ENCODE results near the gene TNS2.
A peak's percentile ranks its signal among the peaks of the same experiment; 100 is the strongest.
"Not testable (repeated sequence)": the region's sequence is repeated elsewhere in the genome, so short reads cannot be mapped to it uniquely, and the experiment has no call there.

TNS2 gene

DNA sequence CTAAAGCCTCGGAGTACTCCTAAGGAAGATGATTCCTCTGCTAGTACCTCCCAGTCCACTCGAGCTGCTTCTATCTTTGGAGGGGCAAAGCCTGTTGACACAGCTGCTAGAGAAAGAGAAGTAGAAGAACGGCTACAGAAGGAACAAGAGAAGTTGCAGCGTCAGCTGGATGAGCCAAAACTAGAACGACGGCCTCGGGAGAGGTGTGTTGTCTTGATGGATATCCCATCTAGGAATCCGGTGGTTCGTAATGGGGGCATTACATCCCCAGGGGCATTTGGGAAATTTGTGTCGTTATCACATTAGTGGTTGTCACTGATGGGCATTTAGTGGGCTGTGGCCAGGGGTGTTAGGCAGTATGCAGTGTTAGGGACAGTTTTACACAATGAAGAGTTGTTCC, 16.0 kb upstream of the TNS2 start:
- peaks cover 16% of the 10 kb centered on the region for H3K36me3 Mint-ChIP-seq
- H3K27ac Mint-ChIP-seq: peak overlapping the region; percentile 27

DNA sequence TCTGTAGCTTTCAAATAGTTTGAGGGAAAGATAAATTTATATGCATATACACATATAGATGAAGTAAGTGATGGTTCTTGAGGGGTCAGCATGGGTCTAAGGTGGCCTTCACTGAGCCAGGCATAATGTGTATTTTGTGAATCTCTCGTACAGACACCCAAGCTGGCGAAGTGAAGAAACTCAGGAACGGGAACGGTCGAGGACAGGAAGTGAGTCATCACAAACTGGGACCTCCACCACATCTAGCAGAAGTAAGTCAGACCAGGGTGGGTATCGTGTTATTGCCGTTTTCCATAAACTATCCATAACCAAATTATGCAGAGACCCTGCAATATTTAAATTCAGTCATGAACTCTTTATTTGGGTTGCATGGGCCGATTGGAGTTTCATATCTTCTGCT, 15.4 kb upstream of the TNS2 start:
- Mint-ChIP-seq H3K27ac (peak overlapping the region; percentile 47), H3K4me1 (peaks cover 26% of the 10 kb centered on the region)

More for the DNA sequence above, 16.0 kb upstream of the TNS2 start:
- H3K4me1 Mint-ChIP-seq: peaks cover 23% of the 10 kb centered on the region
- not testable (repeated sequence) for H3K27me3 Mint-ChIP-seq, H3K4me3 Mint-ChIP-seq, H3K9me3 Mint-ChIP-seq

DNA sequence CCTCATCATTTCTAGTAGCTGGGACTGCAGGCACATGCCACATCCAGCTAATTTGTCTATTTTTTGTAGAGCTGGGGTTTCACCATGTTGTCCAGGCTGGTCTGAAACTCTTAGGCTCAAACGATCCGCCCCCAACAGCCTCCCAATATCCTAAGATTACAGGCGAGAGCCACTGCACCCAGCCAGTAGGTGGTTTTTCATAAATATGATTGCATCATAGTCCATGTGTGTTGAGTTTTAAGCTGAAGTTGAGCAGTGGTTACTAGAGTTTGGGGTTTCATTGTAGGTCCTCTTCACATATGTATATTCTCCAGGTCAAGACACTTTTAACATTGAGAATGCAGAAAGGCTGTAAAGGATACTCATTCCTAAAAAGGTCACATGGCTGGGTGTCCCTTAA, 13.1 kb upstream of the TNS2 start:
- H3K27me3 Mint-ChIP-seq: no peaks in the 10 kb centered on the region
- peaks cover 13% of the 10 kb centered on the region for H3K36me3 Mint-ChIP-seq
- no peaks in the 10 kb centered on the region for H3K9me3 Mint-ChIP-seq
- H3K4me3 Mint-ChIP-seq: no peak overlapping the region
- peaks cover 20% of the 10 kb centered on the region for H3K4me1 Mint-ChIP-seq
- no peak overlapping the region for H3K27ac Mint-ChIP-seq

More for the DNA sequence above, 15.4 kb upstream of the TNS2 start:
- Mint-ChIP-seq H3K4me3 (no peak overlapping the region), H3K36me3 (peaks cover 17% of the 10 kb centered on the region), H3K27me3 (no peaks in the 10 kb centered on the region), H3K9me3 (no peaks in the 10 kb centered on the region)

DNA sequence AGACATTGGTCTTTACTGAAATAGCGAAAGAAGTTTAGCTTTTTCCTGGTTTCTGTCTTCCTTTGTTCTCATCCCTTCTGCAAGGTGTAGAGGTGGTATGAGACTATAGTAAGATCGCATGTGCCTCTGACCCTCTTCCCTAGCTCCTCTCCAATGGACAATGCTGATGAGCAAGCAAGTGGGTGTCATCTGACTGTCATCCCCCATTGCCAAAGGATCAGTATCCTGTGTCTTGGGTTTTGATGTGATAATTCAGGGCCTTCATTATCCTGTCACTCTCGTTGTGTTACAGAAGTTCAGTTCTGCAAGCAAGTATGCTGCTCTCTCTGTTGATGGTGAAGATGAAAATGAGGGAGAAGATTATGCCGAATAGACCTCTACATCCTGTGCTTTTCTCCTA, 10.0 kb upstream of the TNS2 start:
- peak overlapping the region; percentile 78 for H3K27ac Mint-ChIP-seq
- H3K4me3 Mint-ChIP-seq: no peak overlapping the region
- H3K36me3 Mint-ChIP-seq: peaks cover 8% of the 10 kb centered on the region
- no peaks in the 10 kb centered on the region for H3K27me3 Mint-ChIP-seq
- H3K9me3 Mint-ChIP-seq: no peaks in the 10 kb centered on the region
- H3K4me1 Mint-ChIP-seq: peaks cover 20% of the 10 kb centered on the region

DNA sequence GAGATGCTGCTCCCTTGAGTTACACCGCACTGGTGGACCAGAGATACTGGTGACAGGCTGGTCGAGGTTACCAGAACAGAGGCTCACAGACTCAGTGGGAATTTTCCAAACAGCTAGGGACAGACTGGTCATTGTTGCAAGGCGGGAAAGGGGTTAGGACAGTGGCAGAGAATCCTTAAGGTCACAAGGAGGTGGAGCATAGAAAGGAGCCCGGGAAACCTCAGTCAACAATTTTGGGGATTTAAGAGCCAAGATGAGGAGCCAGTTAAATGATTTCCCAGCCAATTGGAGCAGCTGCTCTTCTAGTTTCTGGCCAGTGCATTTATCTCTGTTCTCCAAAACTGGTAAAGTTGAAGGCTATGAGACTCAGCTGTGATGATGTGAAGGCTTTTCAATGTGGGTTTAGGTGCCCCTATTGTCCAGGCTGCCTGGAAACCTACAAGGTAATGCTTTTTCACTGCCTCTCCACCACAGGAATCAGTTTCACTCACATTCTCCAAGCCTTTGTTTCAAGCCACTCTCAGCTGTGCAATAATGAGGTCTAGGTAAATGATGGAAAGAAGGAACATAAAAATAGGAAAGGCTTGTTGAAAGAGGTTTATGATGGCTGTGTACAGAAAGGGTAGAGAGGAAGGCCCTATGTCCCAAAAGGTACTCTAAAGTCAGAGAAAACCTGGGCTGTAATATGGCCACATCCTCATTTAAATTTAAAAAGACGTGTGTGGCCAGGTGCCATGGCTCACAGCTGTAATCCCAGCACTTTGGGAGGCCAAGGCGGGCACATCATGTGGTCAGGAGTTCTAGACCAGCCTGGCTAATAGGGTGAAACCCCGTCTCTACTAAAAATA, 7.0 kb upstream of the TNS2 start:
- no peak overlapping the region for H3K4me3 Mint-ChIP-seq
- H3K27ac Mint-ChIP-seq: peak overlapping the region; percentile 71
- H3K4me1 Mint-ChIP-seq: peaks cover 22% of the 10 kb centered on the region
- H3K9me3 Mint-ChIP-seq: no peaks in the 10 kb centered on the region
- H3K27me3 Mint-ChIP-seq: no peaks in the 10 kb centered on the region
- H3K36me3 Mint-ChIP-seq: peaks cover 8% of the 10 kb centered on the region

DNA sequence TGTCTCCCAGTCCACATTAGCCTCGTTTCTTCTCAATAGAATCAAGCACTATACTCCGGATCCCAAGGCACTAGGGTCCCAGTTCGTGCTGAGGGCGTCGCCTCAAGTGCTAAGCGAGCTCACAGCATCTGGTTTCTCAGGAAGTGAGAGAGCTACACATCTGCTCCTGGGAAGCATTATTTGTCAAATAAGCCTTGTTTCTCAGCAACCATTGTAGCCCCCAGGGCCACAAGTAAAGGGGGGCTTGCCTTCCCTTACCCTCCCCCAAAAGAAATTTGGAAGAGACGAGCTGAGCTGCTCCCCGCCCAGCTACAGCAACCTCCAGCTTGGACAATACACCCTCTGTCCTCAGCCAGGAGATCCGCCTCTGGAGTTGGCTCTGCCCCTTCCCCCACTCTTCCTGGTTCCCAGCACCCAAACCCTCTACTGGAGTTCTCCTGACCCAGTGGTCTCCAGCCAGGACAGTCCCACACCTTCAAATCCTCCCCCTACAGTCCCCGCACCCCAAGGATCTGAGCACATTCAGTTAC, 5.7 kb upstream of the TNS2 start:
- Mint-ChIP-seq H3K27me3 (no peaks in the 10 kb centered on the region), H3K4me3 (no peak overlapping the region), H3K4me1 (peaks cover 20% of the 10 kb centered on the region), H3K9me3 (no peaks in the 10 kb centered on the region), H3K27ac (no peak overlapping the region), H3K36me3 (peaks cover 2% of the 10 kb centered on the region)

DNA sequence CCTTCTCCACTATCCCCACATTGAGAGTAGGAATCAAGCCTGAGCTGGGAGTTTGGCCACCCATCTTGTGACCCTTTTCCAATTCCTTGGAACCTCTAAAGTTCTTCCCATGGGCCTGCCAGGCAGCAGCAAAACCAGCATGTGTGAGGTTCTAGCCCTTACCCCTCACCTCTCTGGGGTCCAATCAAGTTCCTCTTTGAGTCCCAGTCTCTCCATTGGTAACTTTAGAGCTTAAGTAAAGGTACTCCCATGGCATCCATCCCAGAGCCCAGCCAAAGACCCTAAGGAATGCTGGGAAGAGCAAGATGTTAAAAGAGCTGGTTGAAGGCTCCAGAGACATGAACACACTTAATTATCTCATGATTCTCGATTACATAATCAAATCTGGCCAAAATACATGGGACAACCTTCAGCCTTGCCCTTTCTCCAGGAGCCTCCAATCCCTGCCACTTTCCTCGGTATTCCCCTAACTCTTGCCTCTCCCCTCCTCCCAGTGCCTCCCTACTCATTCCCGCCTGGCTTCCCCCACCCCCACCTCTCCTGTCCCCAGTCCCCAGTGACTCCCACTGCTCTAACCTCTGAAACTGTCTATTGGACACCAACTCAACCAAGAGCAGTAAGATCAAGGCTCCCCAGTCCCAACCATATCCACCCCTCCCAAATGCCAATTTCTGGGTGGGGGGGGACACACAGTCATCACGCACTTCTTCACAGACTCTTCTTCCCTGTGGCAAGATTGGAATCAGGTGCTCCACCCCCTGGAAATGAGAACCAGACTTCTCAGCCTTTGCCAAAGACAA, 4.8 kb upstream of the TNS2 start:
- H3K27me3 Mint-ChIP-seq: no peaks in the 10 kb centered on the region
- H3K4me1 Mint-ChIP-seq: peaks cover 22% of the 10 kb centered on the region
- H3K36me3 Mint-ChIP-seq: no peaks in the 10 kb centered on the region
- peak overlapping the region; percentile 47 for H3K4me3 Mint-ChIP-seq
- no peaks in the 10 kb centered on the region for H3K9me3 Mint-ChIP-seq
- H3K27ac Mint-ChIP-seq: no peak overlapping the region

DNA sequence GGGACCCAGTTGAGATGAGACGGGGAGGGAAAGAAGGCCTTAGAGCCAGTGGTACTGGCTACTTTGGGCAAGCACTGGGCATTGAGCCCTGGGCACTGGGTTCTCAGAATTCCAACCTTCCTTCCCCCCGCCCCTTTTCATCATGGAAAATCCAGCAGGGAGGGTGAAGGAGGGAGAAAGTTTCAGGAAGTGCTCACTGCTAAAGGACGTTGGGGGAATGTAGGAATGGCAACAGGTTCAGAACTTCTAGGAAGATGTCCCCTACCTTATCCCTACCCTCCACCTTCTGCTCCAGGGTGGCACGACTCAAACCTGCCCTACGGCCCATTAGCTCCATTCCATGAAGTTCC, 4.2 kb upstream of the TNS2 start:
- Mint-ChIP-seq H3K27me3 (no peaks in the 10 kb centered on the region), H3K4me1 (peaks cover 22% of the 10 kb centered on the region), H3K4me3 (peak overlapping the region; percentile 94), H3K27ac (no peak overlapping the region), H3K9me3 (no peaks in the 10 kb centered on the region), H3K36me3 (no peaks in the 10 kb centered on the region)

DNA sequence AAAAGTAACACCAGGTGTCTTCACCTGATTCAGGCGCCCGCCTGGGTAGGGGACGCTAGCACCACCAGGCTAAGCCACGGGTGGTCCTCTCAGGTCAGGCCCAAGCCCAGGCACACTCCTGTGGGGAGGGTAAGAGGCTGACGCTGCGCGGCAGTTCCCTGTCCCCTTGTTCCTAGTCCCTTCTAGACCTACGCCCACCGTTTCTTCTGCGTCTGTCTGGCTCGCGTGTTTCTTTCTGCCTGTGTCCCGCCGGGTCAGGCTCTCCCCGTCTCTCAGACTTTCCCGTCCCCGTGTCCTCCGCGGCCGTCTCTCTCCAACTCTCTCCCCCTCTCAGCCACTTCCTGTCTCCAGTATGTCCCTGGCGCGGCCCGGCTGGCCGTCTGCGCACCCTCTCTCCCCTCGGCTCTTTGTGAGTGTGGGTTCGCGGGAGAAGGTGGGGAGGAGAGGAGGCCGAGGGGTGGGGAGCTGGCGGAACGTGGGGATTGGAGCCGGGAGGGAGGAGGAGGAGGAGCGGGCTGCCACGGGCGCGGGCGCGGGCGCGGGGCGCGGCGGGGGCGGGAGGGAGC, 3.1 kb upstream of the TNS2 start:
- H3K4me3 Mint-ChIP-seq: peak overlapping the region; percentile 94
- H3K9me3 Mint-ChIP-seq: no peaks in the 10 kb centered on the region
- no peaks in the 10 kb centered on the region for H3K27me3 Mint-ChIP-seq
- H3K36me3 Mint-ChIP-seq: no peaks in the 10 kb centered on the region
- H3K27ac Mint-ChIP-seq: peak overlapping the region; percentile 79
- H3K4me1 Mint-ChIP-seq: peaks cover 22% of the 10 kb centered on the region

DNA sequence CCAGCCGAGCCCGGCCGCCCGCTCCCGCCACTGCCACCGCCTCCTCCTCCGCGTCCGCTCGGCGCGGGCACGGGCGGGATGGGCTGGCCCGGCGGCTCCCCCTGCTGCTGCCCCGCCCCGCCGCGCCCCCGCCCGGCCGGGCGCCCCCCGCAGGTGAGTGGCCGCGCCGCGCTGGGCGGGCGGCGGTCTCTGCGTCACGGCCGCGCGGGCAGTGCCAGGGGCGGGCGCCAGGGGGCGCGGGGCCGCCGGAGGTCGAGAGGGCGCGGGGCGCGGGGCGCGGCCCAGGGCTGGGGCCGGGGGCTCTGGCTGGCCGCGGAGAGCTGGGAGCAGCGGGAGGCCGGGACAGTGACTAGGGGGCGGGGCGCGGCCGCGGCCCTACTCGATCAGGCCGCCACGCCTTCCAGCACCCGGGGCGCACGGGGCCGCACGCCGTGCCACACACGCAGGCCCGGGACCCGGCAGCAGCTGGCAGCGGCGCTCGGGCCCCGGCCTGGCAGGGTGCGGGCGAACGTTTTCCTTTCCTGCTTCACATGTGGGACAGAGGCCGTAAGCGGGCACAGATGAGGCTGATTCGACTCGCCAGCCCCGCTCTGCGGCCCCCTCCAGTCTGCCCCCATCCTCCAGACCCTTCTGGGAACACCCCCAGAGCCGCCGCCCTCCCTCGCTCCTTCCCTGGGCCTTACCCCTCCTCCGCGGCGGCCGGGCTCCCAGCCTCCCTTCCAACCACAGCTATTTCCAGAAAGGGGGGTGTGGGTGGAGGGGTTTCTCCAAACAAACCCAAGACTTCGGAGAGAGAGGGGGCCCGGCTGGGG, 2.4 kb upstream of the TNS2 start:
- Mint-ChIP-seq H3K27me3 (no peaks in the 10 kb centered on the region), H3K9me3 (no peaks in the 10 kb centered on the region), H3K27ac (no peak overlapping the region), H3K4me1 (peaks cover 22% of the 10 kb centered on the region), H3K4me3 (peak overlapping the region; percentile 42), H3K36me3 (no peaks in the 10 kb centered on the region)

DNA sequence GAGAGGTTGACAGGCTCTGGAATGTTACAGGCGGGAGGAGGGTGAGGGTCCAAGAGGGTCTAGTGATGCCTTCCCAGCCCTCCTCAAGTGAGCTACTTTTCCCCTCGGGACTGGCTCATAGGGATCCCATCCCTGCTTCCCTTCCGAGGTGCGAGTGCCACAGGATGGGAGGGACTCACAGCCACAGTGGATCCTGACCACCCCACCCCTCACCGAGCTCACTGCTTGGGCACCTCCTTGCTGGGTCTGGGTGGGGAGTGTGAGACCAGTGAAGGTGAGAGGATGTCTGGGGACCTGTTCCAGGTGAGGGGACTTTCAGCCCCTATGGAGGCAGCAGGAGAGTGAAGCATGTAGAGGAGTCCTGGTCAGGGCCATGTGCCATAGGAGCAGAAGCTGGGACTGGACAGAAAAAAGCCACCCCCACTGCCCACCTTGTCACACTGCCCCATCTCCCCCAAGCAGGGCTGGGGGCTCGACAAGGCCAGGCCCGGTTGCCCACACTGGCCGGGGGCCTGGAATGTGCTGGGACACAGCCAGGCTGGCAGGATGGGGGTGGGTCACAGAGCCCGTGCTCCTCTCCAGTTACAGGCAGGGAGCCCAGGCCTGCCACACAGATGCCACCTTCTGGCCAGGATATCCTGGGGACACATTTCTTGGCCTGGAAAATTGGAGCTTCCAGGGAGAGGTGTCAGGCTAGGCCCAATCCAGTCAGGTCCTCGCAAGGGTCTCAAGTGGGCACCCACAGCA, 1.7 kb upstream of the TNS2 start:
- Mint-ChIP-seq H3K27me3 (no peaks in the 10 kb centered on the region), H3K36me3 (no peaks in the 10 kb centered on the region), H3K4me1 (peaks cover 22% of the 10 kb centered on the region), H3K9me3 (no peaks in the 10 kb centered on the region), H3K4me3 (peak overlapping the region; percentile 42), H3K27ac (peak overlapping the region; percentile 46)

DNA sequence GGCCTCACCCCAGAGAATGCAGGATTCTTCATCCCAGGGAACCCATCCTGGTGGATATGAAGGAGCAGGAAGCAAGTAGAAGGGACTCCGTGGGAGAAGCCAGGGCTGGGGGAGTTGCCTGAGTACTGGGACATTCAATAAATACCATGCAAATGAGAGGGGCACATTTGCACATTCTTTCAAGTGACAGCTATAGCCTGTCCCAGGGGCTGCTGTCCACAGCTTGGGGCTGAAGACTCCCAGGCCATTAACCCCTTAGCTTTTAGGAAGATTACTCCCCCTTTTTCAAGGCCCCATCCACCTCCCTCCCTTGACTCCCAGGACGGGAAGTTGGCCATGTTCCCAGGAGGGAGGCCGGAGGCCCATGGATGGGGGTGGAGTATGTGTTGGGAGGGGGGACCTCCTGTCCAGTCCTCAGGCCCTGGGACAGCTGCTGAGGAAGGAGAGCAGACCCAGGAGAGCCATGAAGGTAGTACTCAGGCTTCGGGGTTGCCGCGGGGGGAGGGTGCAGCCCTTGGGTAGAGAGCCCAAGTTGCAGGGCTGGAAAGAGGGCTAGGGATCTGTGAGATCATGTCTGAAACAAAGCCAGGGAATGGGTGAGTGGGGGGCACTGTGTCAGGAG, 974 bp upstream of the TNS2 start:
- Mint-ChIP-seq H3K27ac (peak overlapping the region; percentile 46), H3K4me3 (no peak overlapping the region), H3K4me1 (peaks cover 25% of the 10 kb centered on the region)

DNA sequence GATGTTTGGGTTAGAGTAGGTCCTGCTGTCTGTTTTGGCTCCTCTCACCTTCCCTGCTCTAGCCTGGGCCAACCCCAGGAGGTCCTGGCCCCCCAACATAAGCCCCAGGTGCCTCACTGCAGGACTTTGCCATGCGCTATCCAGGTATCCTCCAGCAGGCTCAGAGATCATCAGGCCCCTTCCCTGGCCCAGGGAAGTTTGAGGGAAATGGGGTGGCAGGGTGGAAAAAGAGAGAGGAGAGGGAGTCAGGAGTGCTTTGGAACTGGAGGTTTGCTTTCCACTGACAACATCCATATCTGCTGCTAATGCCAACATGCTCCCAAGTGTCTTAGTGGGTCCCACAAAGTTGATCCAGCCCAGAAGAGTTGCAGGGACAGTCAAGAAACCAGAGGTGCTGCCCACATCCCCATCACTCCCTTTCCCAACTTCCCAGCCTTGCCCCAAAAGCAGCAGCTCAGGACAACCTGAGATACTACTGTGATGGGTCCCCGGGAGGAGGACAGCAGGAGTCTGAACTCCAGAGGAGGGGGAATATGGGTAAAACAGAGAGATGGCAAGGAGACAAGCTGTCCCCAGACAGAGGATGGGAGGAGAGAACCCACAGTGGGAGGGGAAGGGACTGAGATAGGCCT, 677 bp downstream of the TNS2 start:
- Mint-ChIP-seq H3K4me3 (no peak overlapping the region), H3K27ac (no peak overlapping the region), H3K9me3 (no peaks in the 10 kb centered on the region), H3K27me3 (no peaks in the 10 kb centered on the region), H3K36me3 (no peaks in the 10 kb centered on the region), H3K4me1 (peaks cover 32% of the 10 kb centered on the region)

More for the DNA sequence above, 974 bp upstream of the TNS2 start:
- Mint-ChIP-seq H3K27me3 (no peaks in the 10 kb centered on the region), H3K36me3 (no peaks in the 10 kb centered on the region), H3K9me3 (no peaks in the 10 kb centered on the region)
